Activated T-helper 17 cell treated with anti-CD3 and anti-CD28 coated beads, Interleukin-2, amount 50 U/mL, for 72 hours (primary cell): Measurements from ENCODE around the gene SENP7. TPM values are rescaled to one million over a fixed set of nuclear protein-coding genes. Genes with fewer than 3 reads are reported as not detected.

ENCODE experiments used
- ATAC-seq: fragments of 150-1000 bp; cut with Tn5 transposase; replicated peaks from 2 replicates; pipeline ENCODE4 v1.10.0; 2021; ENCODE audit warnings: mild to moderate bottlenecking, moderate library complexity
- H3K27ac Mint-ChIP-seq: one replicate; pipeline ENCODE4 v1.8.0; 2022; ENCODE audit warnings: mixed read lengths
- H3K27me3 Mint-ChIP-seq: one replicate; pipeline ENCODE4 v1.8.0; 2022; ENCODE audit warnings: mixed read lengths
- H3K36me3 Mint-ChIP-seq: one replicate; pipeline ENCODE4 v1.8.0; 2022; ENCODE audit warnings: low read depth, mild to moderate bottlenecking, mixed read lengths
- H3K4me1 Mint-ChIP-seq: one replicate; pipeline ENCODE4 v1.8.0; 2022; ENCODE audit warnings: mixed read lengths
- H3K4me3 Mint-ChIP-seq: one replicate; pipeline ENCODE4 v1.8.0; 2022; ENCODE audit warnings: mild to moderate bottlenecking, mixed read lengths
- H3K9me3 Mint-ChIP-seq: one replicate; pipeline ENCODE4 v1.8.0; 2022; ENCODE audit warnings: mixed read lengths
- total RNA-seq, 2 donors: library from RNA; stranded (reverse); gene quantifications; one replicate each; pipeline ENCODE4 v1.2.3, GENCODE V29; 2022

The SENP7 gene
- total RNA-seq, 2 donors from 2014 or later, result 16.5 to 26.8 TPM

- H3K36me3 Mint-ChIP-seq, result no peaks in the 10 kb centered on the region
- H3K9me3 Mint-ChIP-seq, result no peaks in the 10 kb centered on the region
- peak overlapping the region; percentile 9 for H3K27ac Mint-ChIP-seq
- no peaks in the 10 kb centered on the region for H3K27me3 Mint-ChIP-seq
- ATAC-seq, result no peak
- no peak overlapping the region for H3K4me3 Mint-ChIP-seq
- H3K4me1 Mint-ChIP-seq, result peaks cover 33% of the 10 kb centered on the region
Measured at GRCh38 chr3:101532783-101533602, 20.0 kb upstream of the SENP7 start.

- peaks cover 33% of the 10 kb centered on the region for H3K4me1 Mint-ChIP-seq
- peak; percentile 98 for ATAC-seq
Measured at GRCh38 chr3:101531473-101532086, 18.6 kb upstream of the SENP7 start.

GRCh38 chr3:101530686-101531047 is 17.7 kb upstream of the SENP7 start:
- no peaks in the 10 kb centered on the region for H3K9me3 Mint-ChIP-seq
- no peak for ATAC-seq
- no peaks in the 10 kb centered on the region for H3K36me3 Mint-ChIP-seq
- H3K27ac Mint-ChIP-seq, result peak overlapping the region; percentile 9
- peaks cover 33% of the 10 kb centered on the region for H3K4me1 Mint-ChIP-seq
- H3K27me3 Mint-ChIP-seq, result no peaks in the 10 kb centered on the region
- H3K4me3 Mint-ChIP-seq, result peak overlapping the region; percentile 21

More at GRCh38 chr3:101531473-101532086, 18.6 kb upstream of the SENP7 start:
- Mint-ChIP-seq H3K36me3 (no peaks in the 10 kb centered on the region), H3K4me3 (peak overlapping the region; percentile 21), H3K9me3 (no peaks in the 10 kb centered on the region), H3K27ac (peak overlapping the region; percentile 9), H3K27me3 (no peaks in the 10 kb centered on the region)

GRCh38 chr3:101529816-101530685 is 17.0 kb upstream of the SENP7 start:
- H3K27ac Mint-ChIP-seq, result peak overlapping the region; percentile 9
- H3K4me1 Mint-ChIP-seq, result peaks cover 33% of the 10 kb centered on the region
- no peaks in the 10 kb centered on the region for H3K27me3 Mint-ChIP-seq

GRCh38 chr3:101527906-101528305 is 14.9 kb upstream of the SENP7 start:
- H3K9me3 Mint-ChIP-seq, result no peaks in the 10 kb centered on the region
- no peak overlapping the region for H3K4me3 Mint-ChIP-seq
- no peak overlapping the region for H3K27ac Mint-ChIP-seq
- ATAC-seq, result no peak
- peaks cover 33% of the 10 kb centered on the region for H3K4me1 Mint-ChIP-seq
- H3K36me3 Mint-ChIP-seq, result no peaks in the 10 kb centered on the region
- no peaks in the 10 kb centered on the region for H3K27me3 Mint-ChIP-seq

More at GRCh38 chr3:101529816-101530685, 17.0 kb upstream of the SENP7 start:
- no peaks in the 10 kb centered on the region for H3K9me3 Mint-ChIP-seq
- ATAC-seq, result no peak
- peak overlapping the region; percentile 21 for H3K4me3 Mint-ChIP-seq
- no peaks in the 10 kb centered on the region for H3K36me3 Mint-ChIP-seq

- Mint-ChIP-seq H3K4me1 (peaks cover 32% of the 10 kb centered on the region), H3K27me3 (no peaks in the 10 kb centered on the region), H3K9me3 (no peaks in the 10 kb centered on the region), H3K27ac (no peak overlapping the region), H3K36me3 (no peaks in the 10 kb centered on the region), H3K4me3 (no peak overlapping the region)
- no peak for ATAC-seq
Measured at GRCh38 chr3:101527441-101527840, 14.4 kb upstream of the SENP7 start.

- Mint-ChIP-seq H3K27ac (peak overlapping the region; percentile 21), H3K9me3 (no peaks in the 10 kb centered on the region), H3K27me3 (no peaks in the 10 kb centered on the region), H3K4me3 (peak overlapping the region; percentile 72), H3K36me3 (no peaks in the 10 kb centered on the region), H3K4me1 (peaks cover 17% of the 10 kb centered on the region)
- ATAC-seq, result no peak
Measured at GRCh38 chr3:101521211-101521701, 8.2 kb upstream of the SENP7 start.

GRCh38 chr3:101519685-101520365 is 6.8 kb upstream of the SENP7 start:
- no peaks in the 10 kb centered on the region for H3K27me3 Mint-ChIP-seq
- H3K27ac Mint-ChIP-seq, result peak overlapping the region; percentile 69
- H3K4me1 Mint-ChIP-seq, result peaks cover 17% of the 10 kb centered on the region
- no peak for ATAC-seq
- H3K9me3 Mint-ChIP-seq, result no peaks in the 10 kb centered on the region
- no peaks in the 10 kb centered on the region for H3K36me3 Mint-ChIP-seq
- peak overlapping the region; percentile 77 for H3K4me3 Mint-ChIP-seq

- H3K4me3 Mint-ChIP-seq, result peak overlapping the region; percentile 77
- H3K4me1 Mint-ChIP-seq, result peaks cover 17% of the 10 kb centered on the region
Measured at GRCh38 chr3:101518421-101518871, 5.4 kb upstream of the SENP7 start.

GRCh38 chr3:101513419-101513986 is 491 bp upstream of the SENP7 start:
- Mint-ChIP-seq H3K9me3 (no peaks in the 10 kb centered on the region), H3K27me3 (no peaks in the 10 kb centered on the region), H3K4me1 (peaks cover 16% of the 10 kb centered on the region), H3K27ac (peak overlapping the region; percentile 100), H3K36me3 (peaks cover 15% of the 10 kb centered on the region), H3K4me3 (peak overlapping the region; percentile 100)
- peak; percentile 38 for ATAC-seq

More at GRCh38 chr3:101518421-101518871, 5.4 kb upstream of the SENP7 start:
- Mint-ChIP-seq H3K9me3 (no peaks in the 10 kb centered on the region), H3K27me3 (no peaks in the 10 kb centered on the region), H3K36me3 (peaks cover under 1% of the 10 kb centered on the region), H3K27ac (peak overlapping the region; percentile 69)
- peak; percentile 95 for ATAC-seq

GRCh38 chr3:101512396-101512645 is 691 bp downstream of the SENP7 start:
- no peaks in the 10 kb centered on the region for H3K9me3 Mint-ChIP-seq
- H3K4me1 Mint-ChIP-seq, result peaks cover 16% of the 10 kb centered on the region

GRCh38 chr3:101509811-101510210 is 3.2 kb downstream of the SENP7 start:
- no peaks in the 10 kb centered on the region for H3K9me3 Mint-ChIP-seq
- no peak overlapping the region for H3K4me3 Mint-ChIP-seq
- H3K27ac Mint-ChIP-seq, result no peak overlapping the region
- ATAC-seq, result no peak
- peaks cover 16% of the 10 kb centered on the region for H3K4me1 Mint-ChIP-seq
- H3K27me3 Mint-ChIP-seq, result no peaks in the 10 kb centered on the region
- peaks cover 33% of the 10 kb centered on the region for H3K36me3 Mint-ChIP-seq

More at GRCh38 chr3:101512396-101512645, 691 bp downstream of the SENP7 start:
- H3K27ac Mint-ChIP-seq, result peak overlapping the region; percentile 100
- peak; percentile 60 for ATAC-seq
- H3K4me3 Mint-ChIP-seq, result peak overlapping the region; percentile 100
- H3K27me3 Mint-ChIP-seq, result no peaks in the 10 kb centered on the region
- H3K36me3 Mint-ChIP-seq, result peaks cover 21% of the 10 kb centered on the region

- H3K4me1 Mint-ChIP-seq, result peaks cover 16% of the 10 kb centered on the region
- ATAC-seq, result no peak
- H3K9me3 Mint-ChIP-seq, result no peaks in the 10 kb centered on the region
- H3K4me3 Mint-ChIP-seq, result no peak overlapping the region
- H3K36me3 Mint-ChIP-seq, result peaks cover 37% of the 10 kb centered on the region
- H3K27me3 Mint-ChIP-seq, result no peaks in the 10 kb centered on the region
- H3K27ac Mint-ChIP-seq, result peak overlapping the region; percentile 0
Measured at GRCh38 chr3:101509281-101509680, 3.7 kb downstream of the SENP7 start.
